ENCODE results near the gene RFPL3.

RFPL3 gene

GRCh38 chr22:32407936-32408335, 50.3 kb downstream of the RFPL3 start:
- Histone ChIP-seq H3K27me3 (ENCODE audit: control insufficient read depth in 1 of 2, insufficient read depth in 2 of 2, low read length in 2 of 2) (no peaks in the 10 kb centered on the region), H3K27ac (ENCODE audit: low read depth, low read length) (no peak overlapping the region), H3K9ac (ENCODE audit: low read depth in 1 of 2, low read length in 2 of 2) (no peak overlapping the region), H3K4me3 (ENCODE audit: low read depth in 1 of 2, low read length in 2 of 2) (peak overlapping the region in 1 of 2 donors; percentile 12), H3K36me3 (ENCODE audit: control insufficient read depth in 1 of 2, insufficient read depth in 2 of 2, low read length in 2 of 2) (peaks cover 26 to 52% of the 10 kb centered on the region in 2 donors), H3K4me1 (ENCODE audit: control insufficient read depth in 1 of 2, insufficient read depth in 2 of 2, low read length in 2 of 2) (peaks cover 33 to 36% of the 10 kb centered on the region in 2 donors), H3K9me3 (ENCODE audit: control insufficient read depth in 1 of 2, low read length in 2 of 2) (no peaks in the 10 kb centered on the region)

- H3K27ac ChIP-seq (ENCODE audit: low read depth, low read length) = peak overlapping the region; percentile 24
- peaks cover 26 to 36% of the 10 kb centered on the region in 2 donors for H3K36me3 ChIP-seq (ENCODE audit: control insufficient read depth in 1 of 2, insufficient read depth in 2 of 2, low read length in 2 of 2)
- H3K4me1 ChIP-seq (ENCODE audit: control insufficient read depth in 1 of 2, insufficient read depth in 2 of 2, low read length in 2 of 2) = peaks cover 33 to 36% of the 10 kb centered on the region in 2 donors
- H3K9ac ChIP-seq (ENCODE audit: low read depth in 1 of 2, low read length in 2 of 2) = peak overlapping the region; percentile 12 to 93
- H3K27me3 ChIP-seq (ENCODE audit: control insufficient read depth in 1 of 2, insufficient read depth in 2 of 2, low read length in 2 of 2) = no peaks in the 10 kb centered on the region
- peak overlapping the region; percentile 95 to 99 for H3K4me3 ChIP-seq (ENCODE audit: low read depth in 1 of 2, low read length in 2 of 2)
- H3K9me3 ChIP-seq (ENCODE audit: control insufficient read depth in 1 of 2, low read length in 2 of 2) = no peaks in the 10 kb centered on the region
Measured at GRCh38 chr22:32409977-32410376, 52.3 kb downstream of the RFPL3 start.

GRCh38 chr22:32410459-32410858, 52.8 kb downstream of the RFPL3 start:
- Histone ChIP-seq H3K36me3 (ENCODE audit: control insufficient read depth in 1 of 2, insufficient read depth in 2 of 2, low read length in 2 of 2) (peaks cover 24 to 31% of the 10 kb centered on the region in 2 donors), H3K4me1 (ENCODE audit: control insufficient read depth in 1 of 2, insufficient read depth in 2 of 2, low read length in 2 of 2) (peaks cover 33 to 36% of the 10 kb centered on the region in 2 donors), H3K9ac (ENCODE audit: low read depth in 1 of 2, low read length in 2 of 2) (peak overlapping the region; percentile 12 to 93), H3K4me3 (ENCODE audit: low read depth in 1 of 2, low read length in 2 of 2) (peak overlapping the region; percentile 95 to 99), H3K9me3 (ENCODE audit: control insufficient read depth in 1 of 2, low read length in 2 of 2) (no peaks in the 10 kb centered on the region), H3K27me3 (ENCODE audit: control insufficient read depth in 1 of 2, insufficient read depth in 2 of 2, low read length in 2 of 2) (no peaks in the 10 kb centered on the region), H3K27ac (ENCODE audit: low read depth, low read length) (peak overlapping the region; percentile 24)

Data from duodenal mucosa (tissue), 2 donors.